DOHH2 (cell line): Measurements from ENCODE around the gene CDK17.

Experiments used
- H3F3A ChIP-seq: fragments of 200-600 bp; sonication (generic), shearing (Covaris generic); 2 replicates; pipeline ENCODE4 v1.6.0; 2016; ENCODE audit warnings: antibody characterized with exemption, mild to moderate bottlenecking; ENCODE audit not compliant: control insufficient read depth, insufficient read depth
- H3K27ac ChIP-seq: fragments of 200-600 bp; sonication (generic); 2 replicates; pipeline ENCODE4 v1.5.1; 2014; ENCODE audit warnings: low read depth, mild to moderate bottlenecking, low read length, moderate library complexity
- H3K27me3 ChIP-seq: fragments of 200-600 bp; sonication (generic); 2 replicates; pipeline ENCODE4 v1.6.1; 2014; ENCODE audit warnings: mild to moderate bottlenecking, low read length, mixed read lengths; ENCODE audit not compliant: control insufficient read depth
- H3K36me3 ChIP-seq: fragments of 200-600 bp; sonication (generic); 2 replicates; pipeline ENCODE4 v1.6.1; 2014; ENCODE audit warnings: mild to moderate bottlenecking, low read length, moderate library complexity, mixed read lengths; ENCODE audit not compliant: control insufficient read depth
- H3K4me1 ChIP-seq: fragments of 200-600 bp; sonication (generic); 2 replicates; pipeline ENCODE4 v1.6.1; 2014; ENCODE audit warnings: mild to moderate bottlenecking, low read length, mixed read lengths; ENCODE audit not compliant: control insufficient read depth
- H3K4me2 ChIP-seq: fragments of 200-600 bp; sonication (generic); 2 replicates; pipeline ENCODE4 v1.6.0; 2014; ENCODE audit warnings: mild to moderate bottlenecking, low read length, moderate library complexity
- H3K4me3 ChIP-seq: fragments of 200-600 bp; sonication (generic); 2 replicates; pipeline ENCODE4 v1.5.1; 2014; ENCODE audit warnings: mild to moderate bottlenecking, low read length, mixed read lengths
- H3K79me2 ChIP-seq: fragments of 200-600 bp; sonication (generic); 2 replicates; pipeline ENCODE4 v1.6.1; 2014; ENCODE audit warnings: mild to moderate bottlenecking, low read length, mixed read lengths; ENCODE audit not compliant: control insufficient read depth
- H3K9me2 ChIP-seq: fragments of 200-600 bp; sonication (generic); replicated peaks from 2 replicates; pipeline ENCODE4 v1.6.1; 2014; ENCODE audit warnings: mild to moderate bottlenecking, low read length, mixed read lengths; ENCODE audit not compliant: control insufficient read depth
- H3K9me3 ChIP-seq: fragments of 200-600 bp; sonication (generic); 2 replicates; pipeline ENCODE4 v1.6.1; 2014; ENCODE audit warnings: antibody characterized with exemption, low read length, mixed read lengths; ENCODE audit not compliant: control insufficient read depth, insufficient read depth
- H4K20me1 ChIP-seq: fragments of 200-600 bp; sonication (generic); 2 replicates; pipeline ENCODE4 v1.6.0; 2014; ENCODE audit warnings: low read depth, mild to moderate bottlenecking, antibody characterized with exemption, low read length, moderate library complexity; ENCODE audit not compliant: control insufficient read depth, insufficient read depth
- EZH2phosphoT487 ChIP-seq: fragments of 200-600 bp; sonication (generic); IDR thresholded peaks from 2 replicates; pipeline ENCODE4 v1.6.1; 2017; ENCODE audit warnings: borderline replicate concordance, mild to moderate bottlenecking, antibody characterized with exemption, low read length, moderate library complexity, mixed read lengths
- TF ChIP-seq, protein P1 (sequence below): fragments of 200-600 bp; sonication (generic); IDR thresholded peaks from one replicate; pipeline ENCODE4 v1.5.1; 2014; ENCODE audit warnings: antibody characterized with exemption, mild to moderate bottlenecking, low read depth, low read length; ENCODE audit not compliant: poor library complexity, severe bottlenecking

Gene CDK17

DNA sequence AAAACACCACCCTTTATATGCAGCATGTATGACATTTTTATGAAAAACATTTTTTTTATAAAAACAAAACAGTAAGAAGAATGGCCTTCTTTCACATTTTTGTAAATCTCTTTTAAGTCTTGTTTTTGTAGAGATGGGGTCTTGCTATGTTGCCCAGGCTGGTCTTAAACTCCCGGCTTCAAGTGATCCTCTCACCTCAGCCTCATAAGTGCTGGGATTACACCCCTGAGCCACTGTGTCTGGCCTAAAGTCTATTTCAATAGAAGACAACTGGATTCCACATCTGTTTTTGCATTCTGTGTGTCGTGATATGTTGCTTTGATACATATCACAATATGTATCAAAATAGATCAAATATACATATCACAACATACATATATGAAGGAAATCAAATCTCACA, 107.1 kb downstream of the CDK17 start:
- peaks cover 67% of the 10 kb centered on the region for H3K36me3 ChIP-seq
- no peaks in the 10 kb centered on the region for H3K9me2 ChIP-seq
- H3K4me2 ChIP-seq, result no peak overlapping the region
- peaks cover 15% of the 10 kb centered on the region for H3F3A ChIP-seq
- peaks cover 56% of the 10 kb centered on the region for H3K4me1 ChIP-seq
- no peaks in the 10 kb centered on the region for H3K27me3 ChIP-seq
- no peaks in the 10 kb centered on the region for H3K9me3 ChIP-seq
- no peak overlapping the region for H3K27ac ChIP-seq
- H3K79me2 ChIP-seq, result peaks cover 7% of the 10 kb centered on the region
- H3K4me3 ChIP-seq, result no peak overlapping the region
- no peaks in the 10 kb centered on the region for H4K20me1 ChIP-seq
- TF ChIP-seq, protein P1, sequence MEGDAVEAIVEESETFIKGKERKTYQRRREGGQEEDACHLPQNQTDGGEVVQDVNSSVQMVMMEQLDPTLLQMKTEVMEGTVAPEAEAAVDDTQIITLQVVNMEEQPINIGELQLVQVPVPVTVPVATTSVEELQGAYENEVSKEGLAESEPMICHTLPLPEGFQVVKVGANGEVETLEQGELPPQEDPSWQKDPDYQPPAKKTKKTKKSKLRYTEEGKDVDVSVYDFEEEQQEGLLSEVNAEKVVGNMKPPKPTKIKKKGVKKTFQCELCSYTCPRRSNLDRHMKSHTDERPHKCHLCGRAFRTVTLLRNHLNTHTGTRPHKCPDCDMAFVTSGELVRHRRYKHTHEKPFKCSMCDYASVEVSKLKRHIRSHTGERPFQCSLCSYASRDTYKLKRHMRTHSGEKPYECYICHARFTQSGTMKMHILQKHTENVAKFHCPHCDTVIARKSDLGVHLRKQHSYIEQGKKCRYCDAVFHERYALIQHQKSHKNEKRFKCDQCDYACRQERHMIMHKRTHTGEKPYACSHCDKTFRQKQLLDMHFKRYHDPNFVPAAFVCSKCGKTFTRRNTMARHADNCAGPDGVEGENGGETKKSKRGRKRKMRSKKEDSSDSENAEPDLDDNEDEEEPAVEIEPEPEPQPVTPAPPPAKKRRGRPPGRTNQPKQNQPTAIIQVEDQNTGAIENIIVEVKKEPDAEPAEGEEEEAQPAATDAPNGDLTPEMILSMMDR, result no peak
- no peak for TF ChIP-seq EZH2phosphoT487

DNA sequence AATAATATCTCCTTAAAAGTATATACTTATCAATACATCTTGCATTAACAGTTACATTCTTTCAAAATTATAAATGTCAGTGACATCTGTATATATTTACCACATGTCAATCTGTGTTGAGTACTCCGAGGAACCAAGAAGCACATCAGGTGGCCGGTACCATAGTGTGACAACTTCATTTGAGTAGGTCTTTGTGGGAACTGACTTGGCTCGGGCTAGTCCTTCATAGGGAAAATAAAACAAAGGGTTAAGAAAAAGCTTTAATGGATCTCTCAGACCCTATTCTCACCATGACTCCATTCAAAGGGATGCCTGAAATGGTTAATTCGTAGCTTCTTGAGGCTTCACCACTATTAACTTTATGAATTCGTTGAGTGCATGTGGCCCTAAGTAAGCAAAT, 111.2 kb downstream of the CDK17 start:
- no peak for TF ChIP-seq EZH2phosphoT487
- TF ChIP-seq, protein P1, result no peak
- H3K9me2 ChIP-seq, result no peaks in the 10 kb centered on the region
- no peaks in the 10 kb centered on the region for H3K27me3 ChIP-seq
- H3K4me3 ChIP-seq, result no peak overlapping the region
- no peaks in the 10 kb centered on the region for H3F3A ChIP-seq
- H4K20me1 ChIP-seq, result no peaks in the 10 kb centered on the region
- H3K36me3 ChIP-seq, result peaks cover 75% of the 10 kb centered on the region
- H3K4me2 ChIP-seq, result no peak overlapping the region
- H3K9me3 ChIP-seq, result no peaks in the 10 kb centered on the region
- no peak overlapping the region for H3K27ac ChIP-seq
- no peaks in the 10 kb centered on the region for H3K79me2 ChIP-seq
- H3K4me1 ChIP-seq, result peaks cover 16% of the 10 kb centered on the region

- H3K4me3 ChIP-seq, result no peak overlapping the region
- peaks cover 4% of the 10 kb centered on the region; the same call in 1 of the 2 replicates for H3F3A ChIP-seq
Observed at GRCh38 chr12:96285158-96285557, 115.1 kb downstream of the CDK17 start.

More at GRCh38 chr12:96285158-96285557, 115.1 kb downstream of the CDK17 start:
- H4K20me1 ChIP-seq, result no peaks in the 10 kb centered on the region
- H3K4me2 ChIP-seq, result no peak overlapping the region
- TF ChIP-seq EZH2phosphoT487, result no peak
- TF ChIP-seq, protein P1, result no peak
- H3K9me3 ChIP-seq, result no peaks in the 10 kb centered on the region
- no peak overlapping the region for H3K27ac ChIP-seq
- H3K36me3 ChIP-seq, result peaks cover 80% of the 10 kb centered on the region
- no peaks in the 10 kb centered on the region for H3K79me2 ChIP-seq
- H3K9me2 ChIP-seq, result no peaks in the 10 kb centered on the region
- H3K27me3 ChIP-seq, result no peaks in the 10 kb centered on the region
- H3K4me1 ChIP-seq, result no peaks in the 10 kb centered on the region
